Neuronal stem cell (in vitro differentiated cells): ENCODE data around the gene SENP5.

ENCODE experiments used
- DNase-seq: peaks from one replicate; pipeline ENCODE4 v3.0.0-alpha.2; 2013; ENCODE audit warnings: low spot score
- H2AFZ ChIP-seq: one replicate; pipeline ENCODE4 v1.6.1; 2013; ENCODE audit warnings: mild to moderate bottlenecking, low read length, inconsistent platforms
- H2AK5ac ChIP-seq: 2 replicates; pipeline ENCODE4 v1.6.1; 2013; ENCODE audit warnings: low read depth, mild to moderate bottlenecking, inconsistent platforms, low read length, moderate library complexity, mixed read lengths
- H2BK120ac ChIP-seq: 2 replicates; pipeline ENCODE4 v1.6.1; 2013; ENCODE audit warnings: low read depth, mild to moderate bottlenecking, inconsistent platforms, low read length, moderate library complexity, mixed read lengths
- H2BK12ac ChIP-seq: one replicate; pipeline ENCODE4 v1.6.1; 2013; ENCODE audit warnings: low read length, inconsistent platforms
- H2BK15ac ChIP-seq: 2 replicates; pipeline ENCODE4 v1.6.1; 2013; ENCODE audit warnings: mild to moderate bottlenecking, low read length, inconsistent platforms, mixed read lengths
- H2BK5ac ChIP-seq: one replicate; pipeline ENCODE4 v1.6.1; 2013; ENCODE audit warnings: inconsistent platforms, mild to moderate bottlenecking, low read length, moderate library complexity
- H3K14ac ChIP-seq: one replicate; pipeline ENCODE4 v1.6.1; 2013; ENCODE audit warnings: low read length, inconsistent platforms
- H3K18ac ChIP-seq: 2 replicates; pipeline ENCODE4 v1.6.1; 2013; ENCODE audit warnings: low read length, inconsistent platforms
- H3K23ac ChIP-seq: 2 replicates; pipeline ENCODE4 v1.6.1; 2013; ENCODE audit warnings: low read depth, mild to moderate bottlenecking, mixed read lengths, low read length, inconsistent platforms; ENCODE audit not compliant: poor library complexity
- H3K27ac ChIP-seq: replicated peaks from 3 replicates; pipeline ENCODE4 v1.5.1; 2013; ENCODE audit warnings: low read length, inconsistent platforms
- H3K27me3 ChIP-seq, 3 experiments: 2 replicates each; pipeline ENCODE4 v1.6.1; 2013; ENCODE audit warnings: low read length in 3 of 3, mild to moderate bottlenecking in 2 of 3, inconsistent platforms in 1 of 3, low read depth in 1 of 3, mixed read lengths in 1 of 3, moderate library complexity in 1 of 3; ENCODE audit not compliant: control insufficient read depth in 3 of 3, insufficient read depth in 3 of 3
- H3K36me3 ChIP-seq, 2 donors: replicated peaks in 1 of 2; 2 replicates each; pipeline ENCODE4 v1.6.1; 2013; ENCODE audit warnings: low read length in 2 of 2; ENCODE audit not compliant: control insufficient read depth in 2 of 2, insufficient read depth in 2 of 2
- H3K4ac ChIP-seq: 2 replicates; pipeline ENCODE4 v1.6.1; 2013; ENCODE audit warnings: inconsistent platforms, mild to moderate bottlenecking, low read length, moderate library complexity
- H3K4me1 ChIP-seq, 2 donors: 1 replicate in 1 of 2; 2 replicates in 1 of 2; pipeline ENCODE4 v1.6.1; 2013; ENCODE audit warnings: low read length in 2 of 2, low read depth in 1 of 2; ENCODE audit not compliant: control insufficient read depth in 2 of 2, insufficient read depth in 1 of 2
- H3K4me2 ChIP-seq: one replicate; pipeline ENCODE4 v1.6.1; 2013; ENCODE audit warnings: mild to moderate bottlenecking, low read length, inconsistent platforms; ENCODE audit not compliant: insufficient read depth, poor library complexity, severe bottlenecking
- H3K4me3 ChIP-seq, 2 donors: 2 replicates each; pipeline ENCODE4 v1.5.1; 2013; ENCODE audit warnings: low read length in 2 of 2, mild to moderate bottlenecking in 2 of 2, inconsistent platforms in 1 of 2, moderate library complexity in 1 of 2
- H3K79me1 ChIP-seq: one replicate; pipeline ENCODE4 v1.6.1; 2013; ENCODE audit warnings: low read depth, mild to moderate bottlenecking, inconsistent platforms, low read length, moderate library complexity
- H3K9ac ChIP-seq: one replicate; pipeline ENCODE4 v1.6.1; 2013; ENCODE audit warnings: mild to moderate bottlenecking, low read depth, low read length, inconsistent platforms; ENCODE audit not compliant: poor library complexity
- H3K9me3 ChIP-seq, 2 donors: replicated peaks in 1 of 2; 2 replicates each; pipeline versions ENCODE3 to v1.6.1; 2013; ENCODE audit warnings: low read length in 2 of 2, mild to moderate bottlenecking in 2 of 2, inconsistent platforms in 1 of 2, low read depth in 1 of 2, mixed read lengths in 1 of 2, moderate library complexity in 1 of 2; ENCODE audit not compliant: control insufficient read depth in 2 of 2, insufficient read depth in 1 of 2
- H4K8ac ChIP-seq: one replicate; pipeline ENCODE4 v1.6.1; 2013; ENCODE audit warnings: low read depth, mild to moderate bottlenecking, inconsistent platforms, low read length, moderate library complexity
- H4K91ac ChIP-seq: one replicate; pipeline ENCODE4 v1.6.1; 2013; ENCODE audit warnings: low read length, low read depth, mild to moderate bottlenecking, inconsistent platforms; ENCODE audit not compliant: poor library complexity
- WGBS, 2 donors: extraction: QIAGEN DNeasy Blood & Tissue Kit; methylation state at CpG; one replicate each; pipeline ENCODE4 v1.1.7; 2013; ENCODE audit warnings: missing lambda C conversion rate in 2 of 2, mixed read lengths in 1 of 2; ENCODE audit not compliant: insufficient read length in 2 of 2, insufficient replicate concordance in 1 of 2; ENCODE audit errors: extremely low coverage in 2 of 2; 5-methylcytosine and 5-hydroxymethylcytosine counted together

The SENP5 gene

DNA sequence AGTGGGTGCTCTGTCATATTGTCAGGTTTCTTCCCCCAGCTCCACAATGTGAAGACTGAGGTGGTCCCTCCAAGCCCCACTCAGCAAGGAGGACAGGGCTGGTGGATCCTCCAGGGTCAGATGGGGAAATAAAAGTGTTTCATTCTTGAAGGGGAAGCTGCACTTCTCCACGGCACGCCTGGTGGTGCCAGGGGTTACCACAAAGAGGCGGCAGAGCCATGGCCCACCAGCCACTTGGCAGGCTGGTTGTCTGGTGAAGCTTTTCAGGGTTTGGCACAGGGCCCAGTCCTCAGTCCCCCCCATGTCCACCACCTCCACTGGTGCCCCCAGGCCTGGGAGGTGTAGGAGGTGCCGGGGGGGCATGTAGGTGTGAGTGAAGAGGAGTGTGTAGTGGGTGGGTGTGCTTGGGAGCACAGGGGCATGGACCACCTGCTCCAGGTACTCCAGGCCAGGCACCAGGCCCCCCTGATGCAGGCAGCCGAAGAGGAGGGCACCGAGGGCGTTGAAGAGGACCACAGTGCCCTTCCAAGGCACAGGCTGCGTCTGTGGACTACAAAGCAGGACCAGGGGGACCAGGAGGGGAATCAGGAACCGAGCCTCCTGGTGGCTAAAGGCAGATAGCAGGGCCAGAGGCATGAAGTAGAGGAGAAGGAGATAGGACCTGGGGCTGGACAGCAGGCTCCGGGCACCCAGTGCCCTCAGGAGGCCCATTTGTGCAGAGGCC, 79.6 kb downstream of the SENP5 start:
- peak overlapping the region; percentile 68 for H2AK5ac ChIP-seq
- H3K27me3 ChIP-seq, result no peaks in the 10 kb centered on the region
- peak overlapping the region; percentile 46 for H4K91ac ChIP-seq
- H2BK12ac ChIP-seq, result no peak overlapping the region
- no peak overlapping the region for H4K8ac ChIP-seq
- no peak overlapping the region for H3K9ac ChIP-seq
- peaks cover 0 to 9% of the 10 kb centered on the region in 2 donors for H3K36me3 ChIP-seq
- WGBS, 2 donors, result no CpG with 5 or more reads among the region's 10 CpGs
- no peak overlapping the region for H3K4me2 ChIP-seq
- no peak overlapping the region for H3K4ac ChIP-seq
- no peak for DNase-seq
- H3K79me1 ChIP-seq, result peaks cover 2% of the 10 kb centered on the region
- H3K9me3 ChIP-seq, result no peaks in the 10 kb centered on the region
- peak overlapping the region; percentile 51 for H3K18ac ChIP-seq
- no peak overlapping the region for H2BK5ac ChIP-seq
- no peak overlapping the region for H3K27ac ChIP-seq
- no peak overlapping the region for H3K14ac ChIP-seq
- H2AFZ ChIP-seq, result no peak overlapping the region
- H2BK120ac ChIP-seq, result no peak overlapping the region
- H2BK15ac ChIP-seq, result peak overlapping the region; percentile 47
- H3K23ac ChIP-seq, result peak overlapping the region; percentile 48
- H3K4me1 ChIP-seq, result peaks cover 0 to 8% of the 10 kb centered on the region in 2 donors
- no peak overlapping the region for H3K4me3 ChIP-seq

DNA sequence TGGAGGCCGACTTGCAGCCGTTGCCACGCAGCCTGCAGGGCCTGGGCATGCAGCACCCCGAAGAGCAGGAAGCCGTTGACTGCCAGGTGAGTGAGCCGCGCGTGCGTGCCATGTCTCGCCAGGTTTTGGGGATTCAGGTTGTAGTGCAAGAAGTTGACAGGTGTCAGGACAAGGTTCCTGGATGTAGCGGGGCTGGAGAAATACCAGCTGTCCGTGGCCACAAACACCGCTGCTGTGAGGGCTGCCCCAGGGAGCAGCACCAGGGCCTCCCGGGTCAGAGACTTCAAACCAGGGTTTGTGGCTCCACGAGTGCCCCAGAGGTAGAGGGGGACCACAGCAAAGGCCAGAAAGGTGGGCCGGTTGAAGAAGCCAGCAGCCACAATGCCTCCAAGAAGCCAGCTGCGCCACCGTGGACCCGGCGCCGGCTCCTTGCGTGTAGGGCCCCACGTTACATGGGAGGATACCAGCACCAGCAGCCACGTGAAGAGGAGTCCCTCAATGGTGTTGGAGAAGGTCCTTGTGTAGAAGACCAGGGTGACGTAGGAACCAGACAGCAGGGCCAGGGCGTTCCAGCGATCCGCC, 80.2 kb downstream of the SENP5 start:
- H4K8ac ChIP-seq, result no peak overlapping the region
- H3K27ac ChIP-seq, result no peak overlapping the region
- no peak overlapping the region for H3K4ac ChIP-seq
- H3K9me3 ChIP-seq, result no peaks in the 10 kb centered on the region
- H3K36me3 ChIP-seq, result peaks cover 0 to 9% of the 10 kb centered on the region in 2 donors
- H2BK5ac ChIP-seq, result no peak overlapping the region
- no CpG with 5 or more reads among the region's 28 CpGs for WGBS, 2 donors
- H4K91ac ChIP-seq, result peak overlapping the region; percentile 46
- no peak overlapping the region for H3K4me2 ChIP-seq
- H3K27me3 ChIP-seq, result no peaks in the 10 kb centered on the region
- DNase-seq, result no peak
- no peak overlapping the region for H2AFZ ChIP-seq
- peak overlapping the region; percentile 51 for H3K18ac ChIP-seq
- no peaks in the 10 kb centered on the region for H3K79me1 ChIP-seq
- H3K9ac ChIP-seq, result no peak overlapping the region
- H3K4me1 ChIP-seq, result peaks cover 0 to 8% of the 10 kb centered on the region in 2 donors
- H2BK120ac ChIP-seq, result peak overlapping the region; percentile 30
- H3K23ac ChIP-seq, result peak overlapping the region; percentile 48
- H3K14ac ChIP-seq, result no peak overlapping the region
- no peak overlapping the region for H2BK12ac ChIP-seq
- peak overlapping the region; percentile 68 for H2AK5ac ChIP-seq
- H3K4me3 ChIP-seq, result no peak overlapping the region
- H2BK15ac ChIP-seq, result peak overlapping the region; percentile 47

DNA sequence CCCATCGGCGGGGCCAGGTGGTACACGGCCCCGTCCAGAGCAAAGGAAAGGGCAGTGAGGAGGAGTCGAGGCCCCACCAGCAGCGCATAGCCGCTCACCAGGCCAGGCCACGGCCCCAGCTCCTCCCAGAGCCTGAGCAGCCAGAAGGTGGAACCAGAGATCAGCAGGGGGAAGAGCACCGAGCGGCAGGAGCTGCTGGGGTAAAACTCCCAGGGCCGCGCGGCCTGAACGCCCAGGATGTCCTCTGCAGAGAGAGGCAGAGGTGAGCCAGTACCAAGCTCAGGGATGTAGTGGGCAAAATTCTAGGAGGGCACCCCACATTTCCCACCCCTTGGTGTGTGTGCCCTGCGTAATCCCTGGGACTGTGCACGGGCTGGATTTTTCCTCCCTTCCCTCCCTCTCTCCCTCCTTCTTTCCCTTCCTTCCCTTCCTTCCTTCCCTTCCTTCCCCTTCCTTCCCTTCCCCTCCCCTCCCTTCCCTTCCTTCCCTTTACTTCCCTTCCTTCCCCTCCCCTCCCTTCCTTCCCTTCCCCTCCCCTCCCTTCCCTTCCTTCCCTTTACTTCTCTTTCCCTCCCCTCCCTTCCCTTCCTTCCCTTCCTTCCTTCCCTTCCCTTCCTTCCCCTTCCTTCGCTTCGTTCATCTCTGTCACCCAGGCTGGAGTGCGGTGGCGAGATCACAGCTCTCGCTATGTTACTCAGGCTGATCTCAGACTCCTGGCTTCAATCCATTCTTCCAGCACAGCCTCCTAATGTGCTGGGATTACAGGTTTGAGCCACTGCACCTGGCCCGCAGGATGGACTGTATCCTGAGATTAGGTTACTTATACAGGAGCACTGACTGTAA, 80.9 kb downstream of the SENP5 start:
- WGBS, 2 donors, result no CpG with 5 or more reads among the region's 22 CpGs
- Histone ChIP-seq H2BK5ac (no peak overlapping the region), H3K14ac (no peak overlapping the region), H2BK12ac (no peak overlapping the region), H3K23ac (no peak overlapping the region), H3K27ac (no peak overlapping the region), H2AFZ (no peak overlapping the region), H4K91ac (no peak overlapping the region), H3K4me1 (peaks cover 0 to 3% of the 10 kb centered on the region in 2 donors), H3K9ac (no peak overlapping the region), H3K4me2 (no peak overlapping the region), H2BK15ac (no peak overlapping the region), H2AK5ac (no peak overlapping the region), H3K27me3 (peaks cover 0 to under 1% (median 0%) of the 10 kb centered on the region in 3 experiments), H2BK120ac (no peak overlapping the region), H3K4me3 (no peak overlapping the region), H3K9me3 (no peaks in the 10 kb centered on the region), H3K79me1 (no peaks in the 10 kb centered on the region), H4K8ac (peak overlapping the region; percentile 72), H3K36me3 (peaks cover 0 to 7% of the 10 kb centered on the region in 2 donors), H3K18ac (no peak overlapping the region), H3K4ac (no peak overlapping the region)
- no peak for DNase-seq

DNA sequence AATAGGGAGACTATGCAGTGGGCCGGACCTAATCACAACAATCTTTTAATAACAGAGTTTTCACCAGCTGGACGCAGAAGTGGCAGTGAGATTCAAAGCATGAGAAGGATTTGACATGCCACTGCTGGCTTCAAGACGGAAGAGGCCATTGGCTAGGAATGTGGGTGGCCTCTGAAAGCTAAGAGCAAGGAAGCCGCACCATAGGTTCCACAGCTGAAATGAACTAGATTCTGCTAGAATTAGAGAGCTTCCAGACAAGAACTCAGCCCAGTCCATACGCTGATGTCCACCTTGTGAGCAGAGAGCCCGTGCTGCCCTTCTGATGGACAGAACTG, 81.5 kb downstream of the SENP5 start:
- H2AK5ac ChIP-seq, result peak overlapping the region; percentile 66
- no peaks in the 10 kb centered on the region for H3K4me1 ChIP-seq
- no peak overlapping the region for H3K27ac ChIP-seq
- no peaks in the 10 kb centered on the region for H3K79me1 ChIP-seq
- peaks cover 0 to 2% (median 0%) of the 10 kb centered on the region in 3 experiments for H3K27me3 ChIP-seq
- no peak overlapping the region for H3K4ac ChIP-seq
- no peak for DNase-seq
- no CpG with 5 or more reads among the region's 6 CpGs for WGBS, 2 donors
- no peak overlapping the region for H4K8ac ChIP-seq
- H3K9ac ChIP-seq, result no peak overlapping the region
- no peak overlapping the region for H2BK12ac ChIP-seq
- H3K4me3 ChIP-seq, result no peak overlapping the region
- no peaks in the 10 kb centered on the region for H3K9me3 ChIP-seq
- H3K4me2 ChIP-seq, result no peak overlapping the region
- H3K14ac ChIP-seq, result no peak overlapping the region
- peaks cover 0 to 3% of the 10 kb centered on the region in 2 donors for H3K36me3 ChIP-seq
- H2BK120ac ChIP-seq, result no peak overlapping the region
- no peak overlapping the region for H4K91ac ChIP-seq
- peak overlapping the region; percentile 2 for H2AFZ ChIP-seq
- H2BK5ac ChIP-seq, result no peak overlapping the region
- H3K23ac ChIP-seq, result no peak overlapping the region
- no peak overlapping the region for H3K18ac ChIP-seq
- H2BK15ac ChIP-seq, result no peak overlapping the region
